ENCODE data around the gene MRPL17. TPM values are rescaled to one million over a fixed set of nuclear protein-coding genes. Genes with fewer than 3 reads are reported as not detected.

MRPL17 gene
- 29.5 and 29.7 TPM in 2 replicates for total RNA-seq

- peaks cover 14% of the 10 kb centered on the region for H4K20me1 ChIP-seq (ENCODE audit: insufficient read depth, low read length)
- peak within 1 kb of the TSS; percentile 98 for H2AFZ ChIP-seq (ENCODE audit: low read length)
These were observed at the start of gene MRPL17 for GRCh38 chr11:6682936-6683861. TSS of gene MRPL17 (minus strand) at chr11:6683340. CDS start at chr11:6683296, 44 bp downstream.

GRCh38 chr11:6727971-6728760 lies 45.0 kb upstream of the MRPL17 start:
- no peaks in the 10 kb centered on the region for H3K4me1 ChIP-seq (ENCODE audit: insufficient read depth, low read length)
- no peaks in the 10 kb centered on the region for H3K9me3 ChIP-seq (ENCODE audit: low read depth, low read length)
- no peak for DNase-seq (ENCODE audit: insufficient read length, low spot score, missing footprints)
- no peaks in the 10 kb centered on the region for H3K27me3 ChIP-seq (ENCODE audit: insufficient read depth, low read length)
- no peaks in the 10 kb centered on the region for H3K36me3 ChIP-seq (ENCODE audit: insufficient read depth, low read length)
- H4K20me1 ChIP-seq (ENCODE audit: insufficient read depth, low read length): no peaks in the 10 kb centered on the region
- no peak overlapping the region for H3K4me3 ChIP-seq (ENCODE audit: insufficient read depth, low read length)
- no peak overlapping the region for H2AFZ ChIP-seq (ENCODE audit: low read length)
- TF ChIP-seq CTCF (IDR thresholded peaks at IDR 0.05; ENCODE audit: extremely low read depth, low read depth, low read length): no peak
- H3K79me2 ChIP-seq (ENCODE audit: insufficient read depth, low read length): no peaks in the 10 kb centered on the region
- H3K4me2 ChIP-seq (ENCODE audit: insufficient read depth, low read length): no peak overlapping the region
- H3K27ac ChIP-seq (ENCODE audit: low read depth, low read length): no peak overlapping the region

More at GRCh38 chr11:6682936-6683861, at the start of gene MRPL17:
- DNase-seq (ENCODE audit: insufficient read length, low spot score, missing footprints): peak; percentile 96
- Histone ChIP-seq H3K4me1 (ENCODE audit: insufficient read depth, low read length) (peaks cover 16% of the 10 kb centered on the region), H3K27me3 (ENCODE audit: insufficient read depth, low read length) (no peaks in the 10 kb centered on the region), H3K4me2 (ENCODE audit: insufficient read depth, low read length) (peak within 1 kb of the TSS; percentile 92), H3K36me3 (ENCODE audit: insufficient read depth, low read length) (peaks cover 16% of the 10 kb centered on the region), H3K9me3 (ENCODE audit: low read depth, low read length) (no peaks in the 10 kb centered on the region), H3K79me2 (ENCODE audit: insufficient read depth, low read length) (peaks cover 23% of the 10 kb centered on the region), H3K4me3 (ENCODE audit: insufficient read depth, low read length) (peak within 1 kb of the TSS; percentile 93), H3K27ac (ENCODE audit: low read depth, low read length) (peak within 1 kb of the TSS; percentile 90)
- peak; percentile 90 for TF ChIP-seq CTCF (IDR thresholded peaks at IDR 0.05; ENCODE audit: extremely low read depth, low read depth, low read length)

- Histone ChIP-seq H4K20me1 (ENCODE audit: insufficient read depth, low read length) (no peaks in the 10 kb centered on the region), H2AFZ (ENCODE audit: low read length) (no peak overlapping the region), H3K79me2 (ENCODE audit: insufficient read depth, low read length) (no peaks in the 10 kb centered on the region), H3K4me2 (ENCODE audit: insufficient read depth, low read length) (no peak overlapping the region), H3K4me3 (ENCODE audit: insufficient read depth, low read length) (no peak overlapping the region), H3K27ac (ENCODE audit: low read depth, low read length) (no peak overlapping the region), H3K36me3 (ENCODE audit: insufficient read depth, low read length) (no peaks in the 10 kb centered on the region), H3K27me3 (ENCODE audit: insufficient read depth, low read length) (no peaks in the 10 kb centered on the region), H3K4me1 (ENCODE audit: insufficient read depth, low read length) (no peaks in the 10 kb centered on the region), H3K9me3 (ENCODE audit: low read depth, low read length) (no peaks in the 10 kb centered on the region)
- no peak for DNase-seq (ENCODE audit: insufficient read length, low spot score, missing footprints)
- TF ChIP-seq CTCF (IDR thresholded peaks at IDR 0.05; ENCODE audit: extremely low read depth, low read depth, low read length): no peak
These were observed 42.3 kb upstream of the MRPL17 start for GRCh38 chr11:6725386-6725896.
